H9 (cell line): ENCODE results near the gene GET4. TPM values are rescaled to one million over a fixed set of nuclear protein-coding genes. Genes with fewer than 3 reads are reported as not detected.

Experiments used
- DNase-seq: peaks from one replicate; pipeline ENCODE4 v3.0.0-alpha.2; 2017
- H2AFZ ChIP-seq: one replicate; pipeline ENCODE4 v1.6.1; 2013; ENCODE audit warnings: mild to moderate bottlenecking, low read length, control low read depth, moderate library complexity
- H2AK5ac ChIP-seq: 2 replicates; pipeline ENCODE4 v1.6.1; 2013; ENCODE audit warnings: low read length, control low read depth, mixed read lengths; ENCODE audit not compliant: insufficient read length
- H2BK120ac ChIP-seq: one replicate; pipeline ENCODE4 v1.6.1; 2013; ENCODE audit warnings: low read depth, mild to moderate bottlenecking, low read length, control low read depth, inconsistent platforms; ENCODE audit not compliant: poor library complexity, severe bottlenecking
- H2BK12ac ChIP-seq: 2 replicates; pipeline ENCODE4 v1.6.1; 2013; ENCODE audit warnings: low read length, control low read depth, mixed read lengths, low read depth; ENCODE audit not compliant: insufficient read length
- H2BK15ac ChIP-seq: 2 replicates; pipeline ENCODE4 v1.6.1; 2013; ENCODE audit warnings: low read depth, low read length, control low read depth
- H2BK20ac ChIP-seq: one replicate; pipeline ENCODE4 v1.6.1; 2013; ENCODE audit warnings: low read depth, mild to moderate bottlenecking, low read length, control low read depth, inconsistent platforms; ENCODE audit not compliant: poor library complexity, severe bottlenecking
- H2BK5ac ChIP-seq: 2 replicates; pipeline ENCODE4 v1.6.1; 2013; ENCODE audit warnings: low read length, control low read depth, mixed read lengths; ENCODE audit not compliant: insufficient read length
- H3K14ac ChIP-seq: 2 replicates; pipeline ENCODE4 v1.6.1; 2013; ENCODE audit warnings: low read length, control low read depth; ENCODE audit not compliant: insufficient read depth
- H3K18ac ChIP-seq: 2 replicates; pipeline ENCODE4 v1.6.1; 2013; ENCODE audit warnings: low read depth, mild to moderate bottlenecking, mixed read lengths, low read length, control low read depth; ENCODE audit not compliant: insufficient read length
- H3K23ac ChIP-seq: 2 replicates; pipeline ENCODE4 v1.6.1; 2013; ENCODE audit warnings: low read length, control low read depth, mixed read lengths, low read depth; ENCODE audit not compliant: insufficient read length
- H3K23me2 ChIP-seq: 2 replicates; pipeline ENCODE4 v1.6.1; 2013; ENCODE audit warnings: low read depth, mild to moderate bottlenecking, mixed read lengths, low read length, control low read depth; ENCODE audit not compliant: insufficient read length, poor library complexity, severe bottlenecking
- H3K27ac ChIP-seq: 2 replicates; pipeline ENCODE4 v1.5.1; 2013; ENCODE audit warnings: low read length, control low read depth, mixed read lengths, low read depth; ENCODE audit not compliant: insufficient read length
- H3K27me3 ChIP-seq: 2 replicates; pipeline ENCODE4 v1.6.1; 2013; ENCODE audit warnings: low read length, control low read depth, inconsistent platforms; ENCODE audit not compliant: insufficient read depth
- H3K4ac ChIP-seq: 2 replicates; pipeline ENCODE4 v1.6.1; 2013; ENCODE audit warnings: low read depth, mild to moderate bottlenecking, control low read depth, inconsistent platforms, low read length, moderate library complexity
- H3K4me1 ChIP-seq: 2 replicates; pipeline ENCODE4 v1.6.1; 2013; ENCODE audit warnings: low read length, control low read depth, inconsistent platforms; ENCODE audit not compliant: insufficient read depth
- H3K4me2 ChIP-seq: 2 replicates; pipeline ENCODE4 v1.6.1; 2013; ENCODE audit warnings: low read length, control low read depth, mixed read lengths; ENCODE audit not compliant: insufficient read length, insufficient read depth
- H3K56ac ChIP-seq: 2 replicates; pipeline ENCODE4 v1.6.1; 2013; ENCODE audit warnings: low read depth, mild to moderate bottlenecking, mixed read lengths, low read length, control low read depth; ENCODE audit not compliant: insufficient read length
- H3K79me1 ChIP-seq: 2 replicates; pipeline ENCODE4 v1.6.1; 2013; ENCODE audit warnings: low read depth, mild to moderate bottlenecking, moderate library complexity, low read length, control low read depth, inconsistent platforms; ENCODE audit not compliant: insufficient read depth, poor library complexity, severe bottlenecking
- H3K79me2 ChIP-seq: 2 replicates; pipeline ENCODE4 v1.6.1; 2013; ENCODE audit warnings: low read length, control low read depth, inconsistent platforms; ENCODE audit not compliant: insufficient read depth
- H3K9ac ChIP-seq: 2 replicates; pipeline ENCODE4 v1.6.1; 2013; ENCODE audit warnings: low read length, control low read depth, mixed read lengths; ENCODE audit not compliant: insufficient read length; ENCODE audit errors: extremely low read depth
- H3K9me3 ChIP-seq: one replicate; pipeline ENCODE4 v1.6.1; 2013; ENCODE audit warnings: low read depth, low read length, inconsistent platforms; ENCODE audit not compliant: control insufficient read depth
- H3T11ph ChIP-seq: one replicate; pipeline ENCODE4 v1.6.1; 2013; ENCODE audit warnings: mild to moderate bottlenecking, low read length, control low read depth, inconsistent platforms
- H4K20me1 ChIP-seq: one replicate; pipeline ENCODE4 v1.6.1; 2013; ENCODE audit not compliant: control insufficient read depth, insufficient read length, insufficient read depth
- H4K5ac ChIP-seq: 2 replicates; pipeline ENCODE4 v1.6.1; 2013; ENCODE audit warnings: low read depth, mild to moderate bottlenecking, mixed read lengths, low read length, control low read depth; ENCODE audit not compliant: insufficient read length
- H4K8ac ChIP-seq: replicated peaks from 2 replicates; pipeline ENCODE4 v1.6.1; 2013; ENCODE audit warnings: low read length, control low read depth, mixed read lengths, low read depth; ENCODE audit not compliant: insufficient read length
- H4K91ac ChIP-seq: 2 replicates; pipeline ENCODE4 v1.6.1; 2013; ENCODE audit warnings: low read depth, mild to moderate bottlenecking, moderate library complexity, mixed read lengths, low read length, control low read depth; ENCODE audit not compliant: insufficient read length
- H3K27ac Mint-ChIP-seq, 3 experiments: 2 replicates in 2 of 3; 3 replicates in 1 of 3; pipeline ENCODE4 v1.8.0; 2020 to 2021; ENCODE audit warnings: mixed read lengths in 3 of 3, mild to moderate bottlenecking in 1 of 3, moderate library complexity in 1 of 3
- H3K27me3 Mint-ChIP-seq: 2 replicates; pipeline ENCODE4 v1.8.0; 2021; ENCODE audit warnings: low read depth, mild to moderate bottlenecking, moderate library complexity, mixed read lengths
- H3K36me3 Mint-ChIP-seq, 3 experiments: 2 replicates in 2 of 3; 3 replicates in 1 of 3; pipeline ENCODE4 v1.8.0; 2020 to 2021; ENCODE audit warnings: low read depth in 3 of 3, mixed read lengths in 3 of 3; ENCODE audit not compliant: insufficient read depth in 1 of 3
- H3K4me1 Mint-ChIP-seq, 2 experiments: 2 replicates each; pipeline ENCODE4 v1.8.0; 2020; ENCODE audit warnings: mixed read lengths in 2 of 2
- H3K4me3 Mint-ChIP-seq, 2 experiments: 2 replicates in 1 of 2; 3 replicates in 1 of 2; pipeline ENCODE4 v1.8.0; 2020 to 2021; ENCODE audit warnings: mild to moderate bottlenecking in 2 of 2, mixed read lengths in 2 of 2, moderate library complexity in 1 of 2
- H3K9me3 Mint-ChIP-seq, 2 experiments: 2 replicates in 1 of 2; 3 replicates in 1 of 2; pipeline ENCODE4 v1.8.0; 2020; ENCODE audit warnings: mild to moderate bottlenecking in 2 of 2, mixed read lengths in 2 of 2, moderate library complexity in 1 of 2
- CTCF ChIP-seq: fragments of 200-600 bp; sonication (generic); conservative IDR thresholded peaks from 3 replicates; pipeline ENCODE4 v1.8.0; 2021; ENCODE audit warnings: antibody characterized with exemption, mild to moderate bottlenecking
- WGBS: extraction: QIAGEN DNeasy Blood & Tissue Kit; methylation state at CpG from one replicate; pipeline ENCODE4 v1.1.7; 2013; ENCODE audit warnings: missing lambda C conversion rate, low lambda C conversion rate, mixed read lengths; ENCODE audit not compliant: insufficient read length; ENCODE audit errors: extremely low coverage; 5-methylcytosine and 5-hydroxymethylcytosine counted together
- total RNA-seq: library from RNA; stranded (reverse); gene quantifications from 2 replicates; pipeline ENCODE4 v1.2.1, GENCODE V29; 2021

Gene GET4
- total RNA-seq, 1 experiment from 2014 or later, result 70.2 TPM

DNA sequence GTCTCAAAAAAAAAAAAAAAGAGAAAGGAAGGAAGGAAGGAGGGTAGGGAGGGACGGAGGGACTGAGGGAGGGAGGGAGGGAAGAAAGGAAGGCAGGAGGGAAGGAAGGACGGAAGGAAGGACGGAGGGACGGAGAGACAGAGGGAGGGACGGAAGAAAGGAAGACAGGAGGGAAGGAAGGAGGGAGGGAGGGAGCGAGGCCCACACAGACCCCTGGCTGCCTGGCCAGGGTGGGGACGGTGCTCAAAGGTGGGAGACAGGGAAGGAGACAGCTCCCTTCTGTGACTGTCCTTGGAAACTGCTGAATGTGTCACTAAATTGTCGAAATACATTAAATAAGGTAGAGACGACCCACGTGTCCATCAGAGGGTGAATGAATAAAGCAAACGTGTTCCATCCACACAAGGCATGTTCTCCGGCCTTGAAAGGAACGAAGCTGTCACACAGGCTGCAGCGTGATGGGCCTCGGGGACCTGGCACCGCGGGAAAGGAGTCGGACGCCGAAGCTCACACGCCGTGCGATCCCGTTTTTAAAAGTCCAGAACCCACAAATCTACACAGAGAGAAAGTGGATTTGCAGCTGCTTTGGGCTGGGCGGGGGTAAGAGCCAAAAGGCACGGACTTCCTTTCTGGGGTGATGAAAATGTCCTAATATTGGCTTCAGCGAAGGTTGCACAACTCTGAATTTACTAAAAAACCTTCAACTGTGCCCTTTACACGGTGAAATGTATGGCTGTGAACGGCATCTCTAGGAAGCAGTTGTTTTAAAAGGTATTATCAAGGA, 54.8 kb downstream of the GET4 start:
- Mint-ChIP-seq H3K9me3 (no peaks in the 10 kb centered on the region; a peak in 1 of 5 replicates), H3K27me3 (no peaks in the 10 kb centered on the region), H3K4me3 (no peak overlapping the region), H3K36me3 (no peaks in the 10 kb centered on the region; a peak in 1 of 7 replicates), H3K4me1 (no peaks in the 10 kb centered on the region; a peak in 1 of 4 replicates), H3K27ac (0 out of 7 replicates have a peak overlapping the region, but pooled peaks of 1 of the 3 experiments have one; percentile 40)
- no peaks in the 10 kb centered on the region for H3K79me2 ChIP-seq
- H3K14ac ChIP-seq, result no peak overlapping the region; the same call in 1 of the 2 replicates
- no peak overlapping the region for H3K4me2 ChIP-seq
- H4K20me1 ChIP-seq, result no peaks in the 10 kb centered on the region
- no peaks in the 10 kb centered on the region for H3K9me3 ChIP-seq
- no peak overlapping the region for H3K4ac ChIP-seq
- H3K4me1 ChIP-seq, result no peaks in the 10 kb centered on the region
- TF ChIP-seq CTCF, result no peak
- H3K9ac ChIP-seq, result no peak overlapping the region
- no peak overlapping the region for H4K91ac ChIP-seq
- no peak overlapping the region for H4K8ac ChIP-seq
- no peak for DNase-seq
- no peak overlapping the region for H3K56ac ChIP-seq
- H2BK5ac ChIP-seq, result no peak overlapping the region
- no peak overlapping the region for H3K27ac ChIP-seq
- no peak overlapping the region for H2AK5ac ChIP-seq
- H3K23ac ChIP-seq, result no peak overlapping the region
- H2AFZ ChIP-seq, result no peak overlapping the region
- H2BK15ac ChIP-seq, result no peak overlapping the region
- no peaks in the 10 kb centered on the region for H3K27me3 ChIP-seq
- H3K18ac ChIP-seq, result no peak overlapping the region
- no peak overlapping the region for H2BK12ac ChIP-seq
- H3T11ph ChIP-seq, result no peak overlapping the region
- H3K79me1 ChIP-seq, result no peaks in the 10 kb centered on the region
- no peak overlapping the region for H2BK120ac ChIP-seq
- H4K5ac ChIP-seq, result no peak overlapping the region
- no peak overlapping the region for H2BK20ac ChIP-seq
- no peaks in the 10 kb centered on the region for H3K23me2 ChIP-seq
- no CpG with 5 or more reads among the region's 29 CpGs for WGBS
